GM19099 (cell line): ENCODE data around the gene MAP3K4.

Source experiments
- POLR2A ChIP-seq: IDR thresholded peaks from 3 replicates; pipeline ENCODE4 v1.6.1; 2011; ENCODE audit warnings: low read depth; ENCODE audit not compliant: insufficient read length; ENCODE audit errors: extremely low read depth

Gene MAP3K4

DNA sequence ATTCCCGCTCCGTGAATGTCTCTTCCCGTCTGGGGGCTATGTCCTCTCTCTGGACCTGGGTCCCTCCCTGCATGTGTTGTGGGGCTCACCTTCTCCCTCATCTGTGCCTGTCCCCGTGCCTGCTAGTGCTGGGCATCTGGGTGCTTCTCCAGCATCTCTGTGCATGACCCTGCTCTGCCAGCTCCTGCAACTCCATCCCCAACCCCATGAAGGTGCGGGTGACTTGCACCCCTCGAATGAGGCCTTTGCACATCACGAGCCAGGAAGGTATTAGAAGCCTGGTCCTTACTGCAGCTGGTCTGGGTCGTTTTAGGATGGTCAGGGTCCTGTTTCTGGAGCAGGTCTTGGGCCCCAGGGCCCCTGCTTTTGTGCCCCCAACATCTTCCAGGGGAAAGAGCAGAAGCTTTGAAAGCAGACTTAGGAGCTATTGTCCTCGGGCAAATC, 172.6 kb downstream of the MAP3K4 start:
- no peak for TF ChIP-seq POLR2A

- no peak for TF ChIP-seq POLR2A
Observed at GRCh38 chr6:161166176-161166575, 174.6 kb downstream of the MAP3K4 start.

GRCh38 chr6:161166677-161167076, 175.1 kb downstream of the MAP3K4 start:
- no peak for TF ChIP-seq POLR2A
